MM.1S (cell line): ENCODE measurements around the gene ANXA4.

Experiments used
- DNase-seq: peaks from one replicate; pipeline ENCODE4 v3.0.0-alpha.2; 2015
- H2AFZ ChIP-seq: fragments of 300-600 bp; sonication (generic); 2 replicates; pipeline ENCODE4 v1.6.0; 2016; ENCODE audit warnings: antibody characterized with exemption, low read length
- H3F3A ChIP-seq: fragments of 300-600 bp; sonication (generic); 2 replicates; pipeline ENCODE4 v1.6.1; 2016; ENCODE audit warnings: mild to moderate bottlenecking, antibody characterized with exemption, low read length, moderate library complexity, mixed read lengths; ENCODE audit not compliant: insufficient read depth
- H3K27ac ChIP-seq: fragments of 300-600 bp; sonication (generic); 2 replicates; pipeline ENCODE4 v1.5.1; 2016; ENCODE audit warnings: mild to moderate bottlenecking, low read length
- H3K27me3 ChIP-seq: fragments of 300-600 bp; sonication (generic); replicated peaks from 2 replicates; pipeline ENCODE4 v1.6.0; 2016; ENCODE audit warnings: low read length; ENCODE audit not compliant: insufficient read depth
- H3K36me3 ChIP-seq: fragments of 300-600 bp; sonication (generic); replicated peaks from 2 replicates; pipeline ENCODE4 v1.6.1; 2016; ENCODE audit warnings: mild to moderate bottlenecking, low read length, mixed read lengths; ENCODE audit not compliant: insufficient read depth
- H3K4me1 ChIP-seq: fragments of 300-600 bp; sonication (generic); 2 replicates; pipeline ENCODE4 v1.6.1; 2016; ENCODE audit warnings: low read length, mixed read lengths
- H3K4me2 ChIP-seq: fragments of 300-600 bp; sonication (generic); 2 replicates; pipeline ENCODE4 v1.6.0; 2016; ENCODE audit warnings: low read depth, low read length
- H3K4me3 ChIP-seq: fragments of 300-600 bp; sonication (generic); 2 replicates; pipeline ENCODE4 v1.5.1; 2016; ENCODE audit warnings: low read length, mixed read lengths
- H3K79me2 ChIP-seq: fragments of 300-600 bp; sonication (generic); 2 replicates; pipeline ENCODE4 v1.6.1; 2016; ENCODE audit warnings: mixed run types, low read length, mixed read lengths
- H3K9ac ChIP-seq: fragments of 300-600 bp; sonication (generic); 2 replicates; pipeline ENCODE4 v1.6.1; 2016; ENCODE audit warnings: low read length, mixed read lengths
- H3K9me2 ChIP-seq: fragments of 300-600 bp; sonication (generic); replicated peaks from 2 replicates; pipeline ENCODE4 v1.6.1; 2016; ENCODE audit warnings: mild to moderate bottlenecking, low read length, mixed read lengths; ENCODE audit not compliant: insufficient read depth
- H3K9me3 ChIP-seq: fragments of 300-600 bp; sonication (generic); replicated peaks from 2 replicates; pipeline ENCODE4 v1.6.1; 2016; ENCODE audit warnings: mild to moderate bottlenecking, low read length, mixed read lengths; ENCODE audit not compliant: insufficient read depth
- H4K20me1 ChIP-seq: fragments of 300-600 bp; sonication (generic); 2 replicates; pipeline ENCODE4 v1.6.1; 2016; ENCODE audit warnings: mild to moderate bottlenecking, low read length, moderate library complexity, mixed read lengths; ENCODE audit not compliant: insufficient read depth
- CTCF ChIP-seq: fragments of 300-600 bp; sonication (generic); IDR thresholded peaks from 2 replicates; pipeline ENCODE4 v1.5.1; 2016; ENCODE audit warnings: antibody characterized with exemption, low read length, mixed read lengths
- EZH2 ChIP-seq: fragments of 300-600 bp; sonication (generic); optimal IDR thresholded peaks from 2 replicates; pipeline ENCODE3; 2017; ENCODE audit warnings: low read depth, mild to moderate bottlenecking, antibody characterized with exemption, low read length, mixed read lengths
- EZH2phosphoT487 ChIP-seq: fragments of 300-600 bp; sonication (generic); IDR thresholded peaks from 2 replicates; pipeline ENCODE4 v1.6.1; 2018; ENCODE audit warnings: antibody characterized with exemption, low read length

Gene ANXA4

GRCh38 chr2:69717186-69717585, 24.7 kb upstream of the ANXA4 start:
- no peaks in the 10 kb centered on the region for H3K36me3 ChIP-seq
- H3K27ac ChIP-seq, result no peak overlapping the region
- no peak for DNase-seq
- H4K20me1 ChIP-seq, result no peaks in the 10 kb centered on the region
- H3K4me3 ChIP-seq, result no peak overlapping the region
- H3K9me3 ChIP-seq, result no peaks in the 10 kb centered on the region
- H3K79me2 ChIP-seq, result no peaks in the 10 kb centered on the region
- TF ChIP-seq CTCF, result no peak
- TF ChIP-seq EZH2phosphoT487, result no peak
- no peak for TF ChIP-seq EZH2
- no peak overlapping the region for H2AFZ ChIP-seq
- no peak overlapping the region for H3K9ac ChIP-seq
- no peaks in the 10 kb centered on the region for H3K9me2 ChIP-seq
- peaks cover 4% of the 10 kb centered on the region; the same call in 1 of the 2 replicates for H3K4me1 ChIP-seq
- no peak overlapping the region for H3K4me2 ChIP-seq
- no peaks in the 10 kb centered on the region for H3K27me3 ChIP-seq
- H3F3A ChIP-seq, result no peaks in the 10 kb centered on the region

- Histone ChIP-seq H3K4me3 (no peak overlapping the region), H3K9me2 (no peaks in the 10 kb centered on the region), H3K27me3 (no peaks in the 10 kb centered on the region), H3K9ac (no peak overlapping the region), H2AFZ (no peak overlapping the region), H3K9me3 (no peaks in the 10 kb centered on the region), H3F3A (no peaks in the 10 kb centered on the region), H3K4me2 (no peak overlapping the region), H3K79me2 (no peaks in the 10 kb centered on the region), H3K27ac (no peak overlapping the region), H4K20me1 (no peaks in the 10 kb centered on the region), H3K36me3 (no peaks in the 10 kb centered on the region), H3K4me1 (peaks cover 4% of the 10 kb centered on the region; the same call in 1 of the 2 replicates)
- TF ChIP-seq EZH2 (no peak), CTCF (no peak), EZH2phosphoT487 (no peak)
- DNase-seq, result peak; percentile 14
Measured at GRCh38 chr2:69717861-69718273, 24.1 kb upstream of the ANXA4 start.

GRCh38 chr2:69718338-69718965, 23.5 kb upstream of the ANXA4 start:
- no peak overlapping the region for H3K4me3 ChIP-seq

More at GRCh38 chr2:69718338-69718965, 23.5 kb upstream of the ANXA4 start:
- Histone ChIP-seq H3K4me1 (peaks cover 4% of the 10 kb centered on the region; the same call in 1 of the 2 replicates), H3K79me2 (no peaks in the 10 kb centered on the region), H3K9me3 (no peaks in the 10 kb centered on the region), H2AFZ (no peak overlapping the region), H3K9ac (no peak overlapping the region), H3K27me3 (no peaks in the 10 kb centered on the region), H3K36me3 (no peaks in the 10 kb centered on the region), H3K9me2 (no peaks in the 10 kb centered on the region), H4K20me1 (no peaks in the 10 kb centered on the region), H3F3A (no peaks in the 10 kb centered on the region), H3K27ac (no peak overlapping the region), H3K4me2 (no peak overlapping the region)
- DNase-seq, result no peak
- TF ChIP-seq EZH2phosphoT487 (no peak), CTCF (no peak), EZH2 (no peak)
